Measurements from ENCODE around the gene CLCA2.

DNA sequence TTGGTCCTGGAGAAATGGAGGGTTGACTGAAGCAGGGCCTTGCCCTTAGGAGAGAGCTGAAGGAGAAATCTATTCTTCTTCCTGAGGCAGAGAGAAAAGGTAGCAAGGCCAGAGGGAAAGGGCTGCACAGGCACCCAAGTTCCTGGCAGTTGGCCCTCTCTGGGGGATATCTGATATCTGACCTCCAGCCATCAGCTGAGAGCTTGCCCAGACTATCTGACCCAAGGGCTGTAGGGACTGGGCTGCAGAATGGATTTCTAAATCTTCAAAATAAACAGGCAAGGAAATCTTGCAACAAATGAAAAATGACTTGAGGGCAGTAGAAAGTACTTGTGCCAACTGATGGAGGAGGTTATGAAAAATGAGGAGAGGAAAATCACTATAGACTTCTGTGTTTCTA is 498 bp upstream of the CLCA2 start:
- TF ChIP-seq CTCF (conservative IDR thresholded peaks at IDR 0.05) (no peak), EZH2 (IDR thresholded peaks at IDR 0.05; ENCODE audit: low read depth) (no peak)

All from PC-9 (cell line).